Measurements from ENCODE around the gene KCNQ1.

- no peak for TF ChIP-seq CTCF (IDR thresholded peaks at IDR 0.05)
- no peak for TF ChIP-seq POLR2A (IDR thresholded peaks at IDR 0.05)
These were observed 369.9 kb downstream of the KCNQ1 start for GRCh38 chr11:2814751-2815150.

Measured in body of pancreas (tissue), 4 donors.